ENCODE results near the gene CHTF8. TPM values are rescaled to one million over a fixed set of nuclear protein-coding genes. Genes with fewer than 3 reads are reported as not detected.

The CHTF8 gene, protein sequence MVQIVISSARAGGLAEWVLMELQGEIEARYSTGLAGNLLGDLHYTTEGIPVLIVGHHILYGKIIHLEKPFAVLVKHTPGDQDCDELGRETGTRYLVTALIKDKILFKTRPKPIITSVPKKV
- total RNA-seq, result 100 to 1,000 TPM in 1 of 6 donors, 10 to 100 TPM in 5; 33.5 to 103 (median 70.6) TPM

DNA sequence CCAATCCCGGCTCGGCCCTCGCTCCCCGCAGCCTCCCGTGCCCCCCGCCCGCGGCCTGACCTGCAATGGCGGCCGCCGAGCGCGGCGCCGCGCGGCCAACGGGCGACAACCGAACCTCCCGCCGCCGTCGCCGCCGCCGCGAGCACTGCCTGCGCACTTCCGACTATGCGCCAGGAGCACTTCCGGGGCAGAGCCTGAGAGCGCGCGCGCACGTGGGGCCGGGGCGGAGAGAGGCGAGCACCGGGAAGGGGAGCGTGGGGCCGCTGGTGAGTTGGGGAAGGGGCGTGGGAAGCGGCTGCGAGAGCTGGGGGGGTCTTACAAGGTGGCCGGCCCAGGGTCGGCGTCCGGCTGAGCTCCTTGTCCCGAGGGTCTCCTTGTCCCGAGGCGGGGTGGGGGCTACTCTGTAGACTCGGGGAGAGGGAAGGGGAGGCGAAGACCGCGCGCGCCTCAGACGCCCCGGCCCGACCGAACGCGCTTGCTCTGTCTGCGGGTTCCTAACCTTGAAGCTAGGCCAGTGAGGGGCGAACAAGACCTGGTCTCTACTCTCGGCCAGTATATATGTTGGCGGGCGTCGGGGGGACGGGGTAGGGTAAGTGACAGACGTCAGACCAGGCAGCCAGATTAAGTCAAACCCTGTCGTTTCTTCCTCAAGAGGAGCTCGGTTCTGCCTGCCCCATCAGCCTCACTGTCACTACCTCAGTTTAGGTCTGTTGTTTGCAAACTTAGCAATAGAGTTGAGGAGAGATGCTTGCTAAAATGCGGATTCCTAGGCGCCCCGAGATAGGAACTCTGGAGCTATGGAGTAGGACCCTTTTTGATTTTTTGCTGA lies at the start of gene CHTF8, which contains the start of gene UTP4:
TSS of gene CHTF8 (minus strand) at position 165 of the 829 bp plus-strand sequence. CDS start 11,130 bp downstream, outside the sequence.
TSS of gene UTP4 (plus strand) at position 226 of the 829 bp plus-strand sequence. CDS start 811 bp downstream, outside the sequence.
- Histone ChIP-seq H3K36me3 (peaks cover 0 to 15% (median 2%) of the 10 kb centered on the region in 4 donors), H3K4me1 (peaks cover 19 to 36% (median 24%) of the 10 kb centered on the region in 4 donors), H3K27me3 (no peaks in the 10 kb centered on the region), H3K9me3 (no peaks in the 10 kb centered on the region), H3K4me3 (peak within 1 kb of the TSS; percentile 85 to 99 (median 95)), H3K27ac (peak within 1 kb of the TSS; percentile 92 to 99 (median 96))
- 1 to 3% methylated on average over 6 to 48 of the region's 78 CpGs for WGBS, 2 donors
- TF ChIP-seq POLR2AphosphoS5 (IDR thresholded peaks at IDR 0.05) (peak; percentile 95 to 98), POLR2A (IDR thresholded peaks at IDR 0.05) (peak in 3 of 4 donors; percentile 50 to 99 (median 97)), EP300 (IDR thresholded peaks at IDR 0.05) (no peak)
- TF ChIP-seq, protein P1, sequence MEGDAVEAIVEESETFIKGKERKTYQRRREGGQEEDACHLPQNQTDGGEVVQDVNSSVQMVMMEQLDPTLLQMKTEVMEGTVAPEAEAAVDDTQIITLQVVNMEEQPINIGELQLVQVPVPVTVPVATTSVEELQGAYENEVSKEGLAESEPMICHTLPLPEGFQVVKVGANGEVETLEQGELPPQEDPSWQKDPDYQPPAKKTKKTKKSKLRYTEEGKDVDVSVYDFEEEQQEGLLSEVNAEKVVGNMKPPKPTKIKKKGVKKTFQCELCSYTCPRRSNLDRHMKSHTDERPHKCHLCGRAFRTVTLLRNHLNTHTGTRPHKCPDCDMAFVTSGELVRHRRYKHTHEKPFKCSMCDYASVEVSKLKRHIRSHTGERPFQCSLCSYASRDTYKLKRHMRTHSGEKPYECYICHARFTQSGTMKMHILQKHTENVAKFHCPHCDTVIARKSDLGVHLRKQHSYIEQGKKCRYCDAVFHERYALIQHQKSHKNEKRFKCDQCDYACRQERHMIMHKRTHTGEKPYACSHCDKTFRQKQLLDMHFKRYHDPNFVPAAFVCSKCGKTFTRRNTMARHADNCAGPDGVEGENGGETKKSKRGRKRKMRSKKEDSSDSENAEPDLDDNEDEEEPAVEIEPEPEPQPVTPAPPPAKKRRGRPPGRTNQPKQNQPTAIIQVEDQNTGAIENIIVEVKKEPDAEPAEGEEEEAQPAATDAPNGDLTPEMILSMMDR (IDR thresholded peaks at IDR 0.05), result peak in 1 of 6 experiments; percentile 50
- peak; percentile 85 to 98 for DNase-seq
- peak; percentile 91 to 97 for ATAC-seq (ENCODE audit: low FRiP score in 2 of 2)

GRCh38 chr16:69180011-69180338 lies 47.6 kb upstream of the CHTF8 start:
- peak overlapping the region; percentile 7 to 70 (median 64) for H3K27ac ChIP-seq
- ATAC-seq (ENCODE audit: low FRiP score in 2 of 2), result peak; percentile 7 to 11
- TF ChIP-seq POLR2A (IDR thresholded peaks at IDR 0.05), result no peak
- TF ChIP-seq EP300 (IDR thresholded peaks at IDR 0.05), result no peak
- no peak for TF ChIP-seq POLR2AphosphoS5 (IDR thresholded peaks at IDR 0.05)
- TF ChIP-seq, protein P1 (IDR thresholded peaks at IDR 0.05), result no peak

GRCh38 chr16:69179328-69180010 lies 47.1 kb upstream of the CHTF8 start:
- no peaks in the 10 kb centered on the region for H3K36me3 ChIP-seq
- peak; percentile 74 to 83 for ATAC-seq (ENCODE audit: low FRiP score in 2 of 2)
- H3K27ac ChIP-seq, result peak overlapping the region; percentile 7 to 70 (median 64)
- no peaks in the 10 kb centered on the region for H3K9me3 ChIP-seq
- H3K4me1 ChIP-seq, result peaks cover 15 to 28% (median 19%) of the 10 kb centered on the region in 4 donors
- no peaks in the 10 kb centered on the region for H3K27me3 ChIP-seq
- TF ChIP-seq EP300 (IDR thresholded peaks at IDR 0.05) (no peak), POLR2AphosphoS5 (IDR thresholded peaks at IDR 0.05) (peak; percentile 22 to 27)
- no peak overlapping the region for H3K4me3 ChIP-seq
- peak in 1 of 2 donors; percentile 87 for DNase-seq
- WGBS, 2 donors, result 16 to 17% methylated on average over 6 of the region's 6 CpGs

More at GRCh38 chr16:69180011-69180338, 47.6 kb upstream of the CHTF8 start:
- Histone ChIP-seq H3K36me3 (no peaks in the 10 kb centered on the region), H3K4me1 (peaks cover 15 to 28% (median 18%) of the 10 kb centered on the region in 4 donors), H3K4me3 (no peak overlapping the region), H3K27me3 (no peaks in the 10 kb centered on the region), H3K9me3 (no peaks in the 10 kb centered on the region)
- DNase-seq, result no peak

DNA sequence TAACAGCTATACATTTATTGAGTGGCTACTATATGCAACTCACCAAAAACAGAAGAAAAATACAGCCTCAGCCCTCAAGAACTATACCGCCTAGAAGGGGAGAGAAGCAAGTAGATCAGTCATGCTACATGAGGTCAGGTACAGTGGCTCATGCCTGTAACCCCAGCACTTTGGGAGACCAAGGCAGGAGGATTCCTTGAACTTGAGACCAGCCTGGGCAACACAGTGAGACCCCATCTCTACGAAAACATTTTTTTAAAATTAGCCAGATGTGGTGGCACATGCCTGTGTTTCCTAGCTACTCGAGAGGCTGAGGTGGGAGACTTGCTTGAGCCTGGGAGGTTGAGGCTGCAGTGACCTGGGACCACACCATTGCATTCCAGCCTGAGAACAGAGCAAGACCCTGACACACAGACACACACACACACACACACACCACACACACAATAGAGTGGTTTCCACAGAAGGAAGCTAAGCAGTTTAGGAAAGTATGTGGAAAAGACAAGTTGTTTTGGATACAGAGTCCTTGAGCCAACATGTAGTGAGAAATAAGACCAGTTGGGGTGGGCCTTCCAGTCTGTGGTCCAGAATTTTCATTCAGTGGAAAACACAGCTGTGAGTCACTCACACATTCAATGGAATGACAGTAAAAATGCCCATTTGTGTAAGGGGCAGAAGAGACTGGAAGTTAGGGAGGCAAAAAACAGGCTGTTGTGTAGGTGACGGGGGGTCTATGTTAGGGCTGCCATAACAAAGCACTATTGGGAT lies 43.8 kb upstream of the CHTF8 start:
- DNase-seq, result no peak
- no peaks in the 10 kb centered on the region for H3K9me3 ChIP-seq
- TF ChIP-seq EP300 (IDR thresholded peaks at IDR 0.05) (no peak), POLR2AphosphoS5 (IDR thresholded peaks at IDR 0.05) (no peak), POLR2A (IDR thresholded peaks at IDR 0.05) (no peak)
- TF ChIP-seq, protein P1 (IDR thresholded peaks at IDR 0.05), result no peak
- ATAC-seq (ENCODE audit: low FRiP score in 2 of 2), result peak; percentile 31 to 51
- peaks cover 28 to 48% (median 39%) of the 10 kb centered on the region in 4 donors for H3K4me1 ChIP-seq
- H3K4me3 ChIP-seq, result no peak overlapping the region
- no peaks in the 10 kb centered on the region for H3K36me3 ChIP-seq
- WGBS, 2 donors, result 84 to 91% methylated on average over 4 of the region's 4 CpGs
- H3K27ac ChIP-seq, result peak overlapping the region; percentile 16 to 27 (median 22)
- H3K27me3 ChIP-seq, result no peaks in the 10 kb centered on the region

Measured in upper lobe of left lung (tissue), 6 donors.